GM18873 (cell line): ENCODE results near the gene ZNF417.
"Not testable (repeated sequence)": the region's sequence is repeated elsewhere in the genome, so short reads cannot be mapped to it uniquely, and the experiment has no call there.

Source experiments
- ATAC-seq: cut with Tn5 transposase; IDR thresholded peaks from one replicate; pipeline ENCODE4 v1.9.1; 2021; ENCODE audit warnings: mild to moderate bottlenecking, moderate library complexity, moderate number of reproducible peaks; ENCODE audit not compliant: unreplicated experiment, low FRiP score

The ZNF417 gene

GRCh38 chr19:57888107-57888559 lies 28.3 kb downstream of the ZNF417 start:
- ATAC-seq, result no peak

DNA sequence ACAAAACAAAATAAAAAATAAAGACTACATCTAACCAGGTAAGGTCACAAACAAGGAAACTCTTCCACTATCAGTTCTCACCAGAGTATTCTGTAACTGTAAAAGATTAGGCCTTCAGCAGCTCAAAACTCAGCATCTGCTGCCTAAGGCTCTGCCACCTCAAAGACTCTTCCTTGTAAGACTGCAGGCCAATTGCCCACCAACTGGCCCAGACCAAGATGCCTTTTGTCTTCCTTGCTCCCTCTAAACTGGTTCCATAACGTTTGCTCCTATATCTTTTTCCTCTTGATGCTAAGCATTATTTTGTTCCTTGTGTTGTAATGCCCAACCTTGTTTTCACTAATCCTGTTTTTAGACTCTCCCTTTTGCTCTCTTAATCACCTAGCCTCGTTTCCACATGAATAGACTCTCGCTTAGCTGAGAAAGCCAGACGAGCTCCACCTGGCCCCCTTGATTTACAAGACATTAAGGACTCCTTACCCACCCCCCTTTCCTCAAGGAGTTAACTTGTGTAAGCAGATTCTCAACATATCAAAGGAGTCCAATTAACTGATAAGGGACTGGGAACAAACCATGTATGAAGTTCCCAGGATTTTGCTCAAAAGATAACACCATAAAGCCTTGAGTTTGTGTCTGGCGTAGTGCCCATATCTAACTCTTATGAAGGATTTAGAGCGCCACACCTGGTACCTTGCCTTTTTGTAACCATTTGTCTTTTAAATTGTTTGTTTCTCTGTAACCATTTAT lies 29.0 kb downstream of the ZNF417 start:
- no peak for ATAC-seq

DNA sequence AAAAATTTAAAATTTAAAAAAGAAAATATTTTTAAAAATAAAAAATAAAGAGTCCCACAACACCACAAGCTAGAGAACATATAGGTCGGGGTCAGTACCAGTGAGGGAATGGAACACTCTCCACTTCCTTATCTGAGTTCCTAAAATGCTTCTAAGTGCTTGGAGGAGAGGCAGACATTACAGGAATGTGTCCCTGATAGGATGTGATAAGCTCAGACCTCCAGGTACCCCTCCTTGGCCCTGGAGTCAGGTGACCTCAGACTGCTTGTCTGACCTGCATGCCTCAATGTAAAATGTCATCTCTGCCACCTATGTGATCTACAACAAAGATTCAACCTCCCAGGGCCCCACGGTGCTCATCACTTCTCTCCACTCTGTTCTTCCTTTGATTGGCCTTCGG lies 30.3 kb downstream of the ZNF417 start:
- no peak for ATAC-seq

DNA sequence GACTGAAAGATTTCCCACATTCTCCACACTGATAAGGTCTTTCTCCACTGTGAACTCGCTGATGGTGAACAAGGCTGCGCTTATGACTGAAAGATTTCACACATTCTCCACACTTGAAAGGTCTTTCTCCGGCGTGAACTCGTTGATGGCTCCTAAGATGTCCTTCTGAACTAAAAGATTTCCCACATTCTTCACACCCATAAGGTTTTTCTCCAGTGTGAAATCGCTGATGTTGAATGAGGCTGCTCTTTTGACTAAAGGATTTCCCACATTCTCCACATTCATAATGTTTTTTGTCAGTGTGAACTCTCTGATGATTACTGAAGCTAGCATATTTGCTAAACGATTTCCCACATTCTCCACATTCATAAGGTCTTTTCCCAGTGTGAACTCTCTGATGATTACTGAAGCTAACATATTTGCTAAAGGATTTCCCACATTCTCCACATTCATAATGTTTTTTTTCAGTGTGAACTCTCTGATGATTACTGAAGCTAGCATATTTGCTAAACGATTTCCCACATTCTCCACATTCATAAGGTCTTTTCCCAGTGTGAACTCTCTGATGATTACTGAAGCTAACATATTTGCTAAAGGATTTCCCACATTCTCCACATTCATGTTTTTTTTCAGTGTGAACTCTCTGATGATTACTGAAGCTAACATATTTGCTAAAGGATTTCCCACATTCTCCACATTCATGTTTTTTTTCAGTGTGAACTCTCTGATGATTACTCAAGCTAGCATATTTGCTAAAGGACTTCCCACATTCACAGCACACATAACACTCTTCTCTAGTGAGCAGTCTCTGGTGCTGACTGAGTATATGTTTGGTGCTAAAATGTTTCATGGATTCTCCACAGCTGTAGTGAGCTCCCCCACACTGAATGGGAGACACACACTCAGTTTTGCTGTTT lies 42.3 kb downstream of the ZNF417 start:
- not testable (repeated sequence) for ATAC-seq

- no peak for ATAC-seq
These were observed 43.9 kb downstream of the ZNF417 start for GRCh38 chr19:57872450-57872849.

GRCh38 chr19:57870225-57870624 lies 46.2 kb downstream of the ZNF417 start:
- ATAC-seq, result no peak

DNA sequence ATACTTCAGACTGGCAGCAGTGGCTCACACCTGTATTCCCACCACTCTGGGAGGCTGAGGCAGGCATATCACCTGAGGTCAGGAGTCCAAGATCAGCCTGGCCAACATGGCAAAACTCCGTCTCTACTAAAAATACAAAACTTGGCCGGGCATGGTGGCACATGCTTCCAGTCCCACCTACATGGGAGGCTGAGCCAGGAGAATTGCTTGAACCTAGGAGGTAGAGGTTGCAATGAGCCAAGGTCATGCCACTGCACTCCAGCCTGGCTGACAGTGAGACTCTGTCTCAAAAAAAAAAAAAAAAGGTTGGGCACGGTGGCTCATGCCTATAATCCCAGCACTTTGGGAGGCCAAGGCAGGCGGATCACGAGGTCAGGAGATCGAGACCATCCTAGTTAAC lies 46.7 kb downstream of the ZNF417 start:
- not testable (repeated sequence) for ATAC-seq

GRCh38 chr19:57867868-57868492 lies 48.4 kb downstream of the ZNF417 start:
- ATAC-seq, result no peak
